ENCODE results near the gene ASB18.
"Not testable (repeated sequence)": the region's sequence is repeated elsewhere in the genome, so short reads cannot be mapped to it uniquely, and the experiment has no call there.

Gene ASB18

GRCh38 chr2:236271851-236272250, 7.6 kb upstream of the ASB18 start:
- no peak for TF ChIP-seq CTCF (IDR thresholded peaks at IDR 0.05; ENCODE audit: low read depth, low read length, missing control alignments)
- in situ Hi-C loops (cut with HindIII; ENCODE audit: low sequenced_read_pairs), result no loop called here
- DNase-seq (ENCODE audit: low read depth), result no peak
- no peak overlapping the region for H3K4me3 ChIP-seq (ENCODE audit: low read depth, low read length)

GRCh38 chr2:236269876-236270275, 5.7 kb upstream of the ASB18 start:
- in situ Hi-C loops (cut with HindIII; ENCODE audit: low sequenced_read_pairs), result loop anchor here (5.0 kb wide), 1 partner anchor 47 kb away; no protein-coding TSS in a partner anchor
- not testable (repeated sequence) for DNase-seq (ENCODE audit: low read depth); H3K4me3 ChIP-seq (ENCODE audit: low read depth, low read length)

- TF ChIP-seq CTCF (IDR thresholded peaks at IDR 0.05; ENCODE audit: low read depth, low read length, missing control alignments), result no peak
- no peak overlapping the region for H3K4me3 ChIP-seq (ENCODE audit: low read depth, low read length)
- no peak for DNase-seq (ENCODE audit: low read depth)
- in situ Hi-C loops (cut with HindIII; ENCODE audit: low sequenced_read_pairs), result loop anchor here (5.0 kb wide), 1 partner anchor 52 kb away; no protein-coding TSS in a partner anchor
Observed at GRCh38 chr2:236265675-236266074, 1.5 kb upstream of the ASB18 start.

- in situ Hi-C loops (cut with HindIII; ENCODE audit: low sequenced_read_pairs), result no loop called here
- no peak overlapping the region for H3K4me3 ChIP-seq (ENCODE audit: low read depth, low read length)
- no peak for TF ChIP-seq CTCF (IDR thresholded peaks at IDR 0.05; ENCODE audit: low read depth, low read length, missing control alignments)
- DNase-seq (ENCODE audit: low read depth), result no peak
Observed at GRCh38 chr2:236262238-236262637, 2.0 kb downstream of the ASB18 start.

- DNase-seq (ENCODE audit: low read depth), result no peak
- no peak for TF ChIP-seq CTCF (IDR thresholded peaks at IDR 0.05; ENCODE audit: low read depth, low read length, missing control alignments)
- in situ Hi-C loops (cut with HindIII; ENCODE audit: low sequenced_read_pairs), result no loop called here
Observed at GRCh38 chr2:236261452-236261851, 2.8 kb downstream of the ASB18 start.

GRCh38 chr2:236259371-236259770, 4.8 kb downstream of the ASB18 start:
- no peak overlapping the region for H3K4me3 ChIP-seq (ENCODE audit: low read depth, low read length)
- no peak for TF ChIP-seq CTCF (IDR thresholded peaks at IDR 0.05; ENCODE audit: low read depth, low read length, missing control alignments)
- no peak for DNase-seq (ENCODE audit: low read depth)
- in situ Hi-C loops (cut with HindIII; ENCODE audit: low sequenced_read_pairs), result no loop called here

More at GRCh38 chr2:236261452-236261851, 2.8 kb downstream of the ASB18 start:
- no peak overlapping the region for H3K4me3 ChIP-seq (ENCODE audit: low read depth, low read length)

GRCh38 chr2:236257575-236257974, 6.6 kb downstream of the ASB18 start:
- in situ Hi-C loops (cut with HindIII; ENCODE audit: low sequenced_read_pairs), result no loop called here
- DNase-seq (ENCODE audit: low read depth), result no peak
- no peak overlapping the region for H3K4me3 ChIP-seq (ENCODE audit: low read depth, low read length)
- TF ChIP-seq CTCF (IDR thresholded peaks at IDR 0.05; ENCODE audit: low read depth, low read length, missing control alignments), result no peak
